Stimulated activated CD8-positive, alpha-beta memory T cell treated with anti-CD3 and anti-CD28 coated beads, Interleukin-7, amount 100 ng/mL, for 1 hour (primary cell): ENCODE data around the gene FOS.
A peak's percentile ranks its signal among the peaks of the same experiment; 100 is the strongest.
"Not testable (repeated sequence)": the region's sequence is repeated elsewhere in the genome, so short reads cannot be mapped to it uniquely, and the experiment has no call there.

Experiments used
- DNase-seq, 2 donors: peaks; one replicate each; pipeline ENCODE4 v3.0.0-alpha.2; 2020; ENCODE audit warnings: low read depth in 2 of 2

The FOS gene

DNA sequence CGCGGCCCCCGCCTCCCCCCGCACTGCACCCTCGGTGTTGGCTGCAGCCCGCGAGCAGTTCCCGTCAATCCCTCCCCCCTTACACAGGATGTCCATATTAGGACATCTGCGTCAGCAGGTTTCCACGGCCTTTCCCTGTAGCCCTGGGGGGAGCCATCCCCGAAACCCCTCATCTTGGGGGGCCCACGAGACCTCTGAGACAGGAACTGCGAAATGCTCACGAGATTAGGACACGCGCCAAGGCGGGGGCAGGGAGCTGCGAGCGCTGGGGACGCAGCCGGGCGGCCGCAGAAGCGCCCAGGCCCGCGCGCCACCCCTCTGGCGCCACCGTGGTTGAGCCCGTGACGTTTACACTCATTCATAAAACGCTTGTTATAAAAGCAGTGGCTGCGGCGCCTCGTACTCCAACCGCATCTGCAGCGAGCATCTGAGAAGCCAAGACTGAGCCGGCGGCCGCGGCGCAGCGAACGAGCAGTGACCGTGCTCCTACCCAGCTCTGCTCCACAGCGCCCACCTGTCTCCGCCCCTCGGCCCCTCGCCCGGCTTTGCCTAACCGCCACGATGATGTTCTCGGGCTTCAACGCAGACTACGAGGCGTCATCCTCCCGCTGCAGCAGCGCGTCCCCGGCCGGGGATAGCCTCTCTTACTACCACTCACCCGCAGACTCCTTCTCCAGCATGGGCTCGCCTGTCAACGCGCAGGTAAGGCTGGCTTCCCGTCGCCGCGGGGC, at the start of gene FOS:
Gene FOS, plus strand, starts transcription at position 407 of the 731 bp plus-strand sequence. Its CDS starts 155 bp downstream, at position 562.
- peak; percentile 78 to 83 for DNase-seq

DNA sequence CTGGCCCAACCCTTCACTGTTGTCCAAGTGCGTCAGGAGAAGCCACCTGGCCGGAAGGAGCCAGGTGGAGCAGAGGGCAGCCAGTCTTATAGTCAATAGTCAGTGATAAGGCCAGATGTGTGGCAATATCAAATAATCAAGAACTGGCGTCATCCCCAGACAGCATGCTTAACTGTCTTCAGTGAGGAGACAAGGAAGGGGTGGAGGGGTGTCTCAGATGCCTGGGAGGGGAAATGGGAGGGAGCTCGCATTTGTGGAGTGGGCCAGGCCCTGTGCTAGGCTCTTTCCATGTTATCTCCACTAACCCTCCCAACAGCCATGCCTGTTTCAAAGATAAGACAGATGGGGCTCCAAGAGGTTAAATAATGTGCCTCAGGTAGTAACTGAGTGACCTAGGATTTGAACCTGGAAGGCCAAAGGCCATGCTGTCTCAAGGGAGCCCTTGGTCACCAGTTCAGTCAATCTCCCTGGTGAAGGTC, 48.9 kb upstream of the FOS start:
- DNase-seq = no peak

DNA sequence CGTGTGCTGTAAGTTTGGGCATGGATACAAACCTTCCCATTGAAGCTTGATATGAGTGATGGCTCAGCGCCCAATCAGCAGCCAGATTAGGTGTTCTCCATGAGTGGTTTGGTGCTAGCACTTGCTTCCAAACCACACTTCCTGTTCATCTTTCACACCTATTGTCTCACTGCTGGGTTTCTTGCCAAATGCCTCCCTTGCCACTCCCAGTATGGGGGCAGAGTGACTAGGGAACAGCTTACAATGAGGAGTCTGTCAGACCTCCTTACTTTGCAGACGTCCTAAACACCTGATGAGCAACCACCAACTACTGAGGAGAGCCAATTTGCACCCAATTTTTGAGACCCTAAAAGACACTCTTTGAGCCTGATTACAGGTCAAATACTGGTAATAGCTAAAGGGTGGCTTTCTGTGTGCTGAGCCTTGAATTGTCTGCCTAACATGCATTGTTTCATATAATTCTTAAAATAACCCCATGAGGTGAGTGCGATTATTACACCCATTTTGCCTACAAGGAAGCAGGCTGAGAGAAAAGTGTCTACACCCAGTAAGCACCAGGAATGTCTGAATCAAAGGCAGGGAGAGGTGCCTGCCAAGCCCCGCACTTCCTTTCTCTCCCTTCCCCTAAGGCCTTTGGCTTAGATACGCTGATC, 48.4 kb upstream of the FOS start:
- DNase-seq = peak in 1 of 2 donors; percentile 27

DNA sequence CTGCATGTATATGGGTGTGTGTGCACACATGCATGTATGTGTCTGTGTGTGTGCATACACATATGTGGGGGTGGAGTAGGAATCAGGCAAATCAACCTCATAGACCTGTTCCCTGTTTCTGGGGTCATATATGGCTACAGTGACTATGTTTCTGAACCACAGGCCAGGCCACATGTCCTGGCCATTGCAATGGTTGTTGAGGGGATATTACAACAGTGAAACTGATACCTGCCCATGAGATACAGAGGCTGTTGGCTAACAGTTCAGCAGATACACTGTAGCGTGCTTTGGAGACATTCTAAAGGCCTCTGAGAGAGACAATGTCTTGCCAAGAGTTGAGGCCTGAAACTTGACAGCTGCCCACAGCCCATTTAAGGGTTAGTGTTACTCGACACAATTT, 47.3 kb upstream of the FOS start:
- no peak for DNase-seq

DNA sequence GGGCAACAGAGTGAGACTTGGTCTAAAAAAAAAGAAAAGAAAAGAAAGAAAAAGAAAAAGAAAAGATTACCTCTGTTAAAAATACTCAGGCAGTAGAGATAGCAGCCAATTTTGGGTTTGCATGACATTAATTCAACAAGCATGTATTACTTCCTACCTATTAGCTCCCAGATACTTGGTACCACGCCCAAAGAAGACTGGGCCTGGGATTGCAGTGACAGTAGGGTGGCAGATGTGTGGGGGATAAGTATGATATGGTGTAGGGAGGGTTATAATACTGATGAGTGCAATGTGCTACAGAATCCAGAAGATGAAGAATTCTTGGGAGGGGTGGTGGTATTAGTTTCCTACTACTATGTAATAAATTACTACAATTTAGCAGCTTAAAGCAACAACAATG, 46.4 kb upstream of the FOS start:
- no peak for DNase-seq

DNA sequence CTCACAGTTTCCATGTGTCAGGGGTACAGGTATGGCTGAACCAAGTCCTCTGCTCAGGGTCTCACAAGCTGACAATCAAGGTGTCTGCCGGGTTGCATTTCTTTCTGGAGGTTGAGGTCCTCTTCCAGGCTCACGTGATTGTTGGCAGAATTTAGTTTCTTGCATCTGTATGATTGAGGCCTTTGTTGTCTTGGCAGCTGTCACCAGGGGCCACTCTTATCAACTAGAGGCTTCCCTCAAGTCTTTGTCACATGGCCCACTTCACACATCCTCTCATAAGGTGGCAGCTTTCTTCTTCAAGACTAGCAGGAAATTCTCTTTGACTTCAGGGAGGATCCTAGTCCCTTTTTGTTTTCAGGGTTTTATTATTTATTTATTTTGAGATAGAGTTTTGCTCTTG, 46.0 kb upstream of the FOS start:
- peak in 1 of 2 donors; percentile 23 for DNase-seq

DNA sequence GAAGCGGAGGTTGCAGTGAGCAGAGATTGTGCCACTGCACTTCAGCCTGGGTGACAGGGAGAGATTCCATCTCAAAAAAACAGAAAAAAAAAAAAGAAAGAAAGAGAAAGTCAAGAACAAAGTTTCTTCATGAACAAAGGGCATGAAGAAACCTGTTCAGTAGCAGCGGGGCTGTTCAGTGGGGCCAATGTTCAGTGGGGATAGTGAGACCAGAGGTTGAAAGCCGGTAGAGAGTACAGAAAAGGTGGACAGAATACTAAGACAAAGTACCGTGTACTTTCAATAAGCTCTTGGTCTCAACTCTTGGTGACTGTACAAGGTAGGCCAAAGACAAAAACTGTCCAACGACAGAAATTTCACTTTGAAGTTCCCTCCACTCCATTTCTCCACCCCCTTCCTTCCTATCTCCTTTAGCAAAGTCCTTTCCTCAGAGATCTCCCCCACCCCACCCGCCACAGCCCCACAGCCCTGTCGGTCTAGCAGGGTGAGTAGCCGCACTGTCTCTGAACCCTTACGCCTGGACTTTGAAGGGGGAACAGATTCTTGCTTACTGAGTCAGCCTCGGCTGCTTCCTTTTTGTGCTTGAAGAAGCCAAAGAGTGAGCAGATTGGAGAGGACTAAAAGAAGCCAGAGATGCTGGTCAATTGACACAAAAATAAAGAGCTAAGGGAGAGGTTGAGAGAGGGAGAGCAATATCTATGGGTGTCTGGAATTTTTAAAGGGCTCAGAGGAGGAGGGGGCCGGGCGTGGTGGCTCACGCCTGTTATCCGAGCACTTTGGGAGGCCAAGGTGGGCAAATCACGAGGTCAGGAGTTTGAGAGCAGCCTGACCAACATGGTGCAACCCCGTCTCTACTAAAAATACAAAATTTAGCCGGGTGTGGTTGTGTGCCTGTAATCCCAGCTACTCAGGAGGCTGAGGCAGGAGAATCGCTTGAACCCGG, 44.2 kb upstream of the FOS start:
- no peak for DNase-seq

DNA sequence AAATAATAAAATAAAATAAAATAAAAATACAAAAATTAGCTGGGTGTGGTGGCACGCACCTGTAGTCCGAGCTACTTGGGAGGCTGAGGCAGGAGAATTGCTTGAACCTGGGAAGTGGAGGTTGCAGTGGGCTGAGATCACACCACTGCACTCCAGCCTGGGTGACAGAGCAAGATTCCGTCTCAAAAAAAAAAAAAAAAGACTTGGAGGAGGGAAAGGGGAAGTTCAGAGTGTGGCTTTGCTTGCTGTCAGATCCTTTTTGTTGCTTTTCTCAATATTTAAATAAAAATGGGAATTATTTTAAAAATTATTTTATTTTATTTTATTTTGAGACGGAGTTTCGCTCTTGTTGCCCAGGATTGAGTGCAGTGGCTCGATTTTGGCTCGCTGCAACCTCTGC, 43.4 kb upstream of the FOS start:
- not testable (repeated sequence) for DNase-seq

DNA sequence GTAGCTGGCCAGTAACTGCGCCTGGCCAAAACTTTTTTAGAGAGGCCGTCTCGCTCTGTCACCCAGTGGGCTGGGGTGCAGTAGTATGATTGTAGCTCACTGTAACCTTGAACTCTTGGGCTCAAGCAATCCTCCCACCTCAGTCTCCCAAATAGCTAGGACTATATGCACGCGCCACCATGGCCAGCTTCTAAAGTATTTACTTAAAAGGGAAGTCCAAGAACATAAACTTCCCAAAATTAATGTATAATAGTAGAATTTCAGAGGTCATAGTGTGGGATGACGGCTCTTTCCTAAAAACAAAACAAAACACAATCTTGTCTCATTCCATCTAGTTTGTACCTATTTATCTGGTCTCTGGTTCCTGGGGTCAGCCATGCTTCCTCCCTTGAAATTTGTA, 42.2 kb upstream of the FOS start:
- no peak for DNase-seq

DNA sequence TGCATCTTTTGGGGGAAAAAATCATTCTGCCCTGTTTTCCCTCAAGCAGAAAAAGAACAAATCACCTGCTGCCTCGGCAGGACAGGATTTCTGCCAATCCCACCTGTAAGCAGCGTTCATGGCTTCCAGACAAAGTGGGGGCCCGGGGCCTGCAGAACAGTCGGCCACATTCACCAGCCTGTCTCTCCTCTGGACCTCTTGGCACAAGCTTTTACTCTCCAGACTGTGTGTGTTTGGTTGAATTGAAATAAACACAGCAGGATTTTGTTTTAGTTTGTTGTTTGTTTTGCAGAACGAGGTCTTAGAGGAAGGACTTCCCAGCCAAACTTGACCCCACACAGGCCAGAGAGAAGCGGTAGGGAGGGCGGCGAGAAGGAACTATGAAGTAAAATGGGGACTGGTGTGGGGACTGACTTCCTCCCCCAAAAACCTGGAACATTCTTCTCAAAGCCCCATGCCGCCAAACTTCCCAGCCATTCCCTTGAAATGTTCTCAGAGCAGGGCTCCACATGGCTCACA, 41.7 kb upstream of the FOS start:
- DNase-seq = no peak

DNA sequence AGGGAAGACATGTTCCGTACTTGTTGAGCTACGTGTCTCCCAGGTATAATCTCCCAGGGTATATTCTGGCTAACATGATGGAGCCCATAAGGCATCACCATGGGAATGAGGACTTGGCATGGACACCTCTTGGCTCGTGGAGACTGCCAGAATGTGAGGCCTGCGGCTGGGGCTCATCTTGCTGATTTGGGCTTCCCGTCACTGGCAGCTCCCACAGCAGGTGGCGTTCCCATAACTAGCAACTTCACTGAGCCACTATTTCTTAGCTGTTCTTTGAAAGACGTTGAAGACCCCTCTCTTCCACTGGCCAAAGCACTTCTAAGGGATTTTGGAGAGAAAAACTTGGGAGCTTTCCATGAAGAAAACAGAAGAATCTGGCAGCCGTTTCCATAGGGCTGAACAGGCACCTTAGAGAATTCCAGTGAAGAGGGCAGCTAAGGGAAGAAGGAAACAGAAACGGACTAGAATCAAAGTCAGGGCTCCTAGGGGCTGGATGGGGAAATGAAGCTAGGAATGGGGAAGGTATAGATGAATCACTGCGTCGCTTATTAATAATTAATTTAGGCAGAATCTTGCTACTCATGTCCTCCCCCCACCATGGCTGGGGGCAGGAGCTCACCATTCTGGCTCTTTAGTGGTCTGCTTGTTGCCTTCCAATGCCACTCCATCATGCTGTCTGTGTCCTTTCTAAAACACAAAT, 39.7 kb upstream of the FOS start:
- DNase-seq = no peak

DNA sequence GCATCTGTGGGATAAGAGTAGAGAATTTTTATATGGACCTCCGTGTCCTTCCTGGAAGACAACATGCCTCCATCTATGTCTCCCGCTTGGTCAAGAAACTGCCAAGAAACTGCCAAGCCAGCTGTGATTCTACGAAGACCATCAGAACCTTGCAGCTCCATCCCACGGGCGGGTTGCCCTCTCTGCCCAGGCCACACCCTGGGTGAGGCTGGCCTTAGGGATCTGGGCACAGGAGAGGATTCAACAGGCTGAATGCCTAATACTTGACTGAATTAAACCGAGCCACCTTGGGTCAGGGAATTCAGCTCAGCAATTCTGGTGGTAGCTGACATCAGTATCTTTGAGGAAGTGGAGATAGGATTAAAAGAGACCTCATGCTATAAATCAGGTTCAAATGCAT, 37.8 kb upstream of the FOS start:
- no peak for DNase-seq

DNA sequence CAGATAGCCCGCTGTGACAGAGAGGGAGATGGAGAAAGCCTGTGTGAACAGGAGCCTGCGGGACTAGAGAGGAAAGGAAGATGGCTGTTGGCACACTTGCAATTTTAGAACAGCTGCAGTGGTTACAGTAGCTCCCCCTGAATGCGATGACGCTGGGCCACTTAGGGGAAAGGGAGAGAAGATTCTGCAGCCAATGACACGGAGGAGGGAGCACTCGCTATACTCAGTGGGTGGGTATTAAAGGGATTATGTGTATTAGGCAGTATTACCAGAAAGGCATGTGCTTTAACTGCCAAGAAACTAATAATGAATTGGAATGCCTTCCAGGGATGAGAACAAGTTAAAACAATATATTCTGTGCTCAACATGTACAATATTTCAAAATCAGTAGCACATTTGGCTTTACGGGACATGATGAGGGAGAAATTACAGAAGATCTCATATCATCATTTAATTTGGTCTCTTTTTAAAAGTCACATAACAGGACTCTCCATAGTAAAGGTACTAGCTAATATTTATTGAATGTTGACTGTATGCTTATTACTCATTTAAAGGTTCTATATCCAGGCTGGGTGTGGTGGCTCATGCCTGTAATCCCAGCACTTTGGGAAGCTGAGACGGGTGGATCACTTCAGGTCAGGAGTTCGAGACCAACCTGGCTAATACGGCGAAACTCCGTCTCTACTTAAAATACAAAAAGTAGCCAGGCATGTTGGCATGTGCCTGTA, 35.9 kb upstream of the FOS start:
- DNase-seq = no peak

DNA sequence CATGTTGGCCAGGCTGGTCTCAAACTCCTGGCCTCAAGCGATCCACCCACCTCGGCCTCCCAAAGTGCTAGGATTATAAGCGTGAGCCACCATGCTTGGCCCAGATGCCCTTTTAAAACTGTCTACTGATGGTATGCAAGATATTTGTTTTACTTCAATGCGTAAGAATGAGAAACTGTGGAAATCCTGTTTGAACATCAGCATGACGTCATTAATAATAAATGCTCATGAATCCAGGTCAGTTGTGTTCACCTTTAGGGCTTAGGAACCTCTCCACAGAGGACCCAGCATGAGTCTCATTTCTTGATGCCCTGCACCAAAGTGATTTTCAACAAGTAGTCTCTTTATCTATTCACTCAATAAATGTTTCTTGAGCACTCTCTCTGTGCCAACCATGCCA, 34.5 kb upstream of the FOS start:
- DNase-seq = no peak

DNA sequence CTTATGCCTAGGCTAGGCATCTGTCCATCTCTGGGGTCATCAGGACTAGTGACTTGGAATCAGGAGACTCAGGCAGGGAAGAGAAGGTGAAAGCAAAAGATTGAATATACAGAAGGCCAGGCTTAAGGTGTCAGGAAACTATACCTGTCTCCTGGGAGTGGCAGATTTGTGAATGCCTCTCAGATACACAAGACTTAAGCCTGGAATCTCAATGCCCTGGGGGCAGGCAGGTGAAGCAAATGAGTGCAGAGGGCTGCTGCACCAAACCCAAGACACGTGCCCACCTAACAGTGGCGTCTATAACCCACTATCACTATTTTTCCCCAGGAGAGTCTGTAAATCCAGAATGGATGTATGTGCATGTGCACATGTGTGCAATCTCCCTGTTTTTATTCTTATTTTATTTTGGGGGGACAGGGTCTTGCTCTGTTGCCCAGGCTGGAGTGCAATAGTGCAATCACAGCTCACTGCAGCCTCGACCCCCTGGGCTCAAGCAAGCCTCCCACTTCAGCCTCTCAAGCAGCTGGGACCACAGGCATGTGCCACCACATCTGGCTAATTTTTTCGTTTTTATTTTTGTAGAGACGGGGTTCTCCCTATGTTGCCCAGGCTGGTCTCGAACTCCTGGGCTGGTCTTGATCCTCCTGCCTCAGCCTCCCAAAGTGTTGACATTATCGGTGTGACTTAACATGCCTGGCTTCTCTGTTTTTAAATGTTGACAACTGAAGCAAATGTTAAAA, 31.9 kb upstream of the FOS start:
- DNase-seq = no peak

DNA sequence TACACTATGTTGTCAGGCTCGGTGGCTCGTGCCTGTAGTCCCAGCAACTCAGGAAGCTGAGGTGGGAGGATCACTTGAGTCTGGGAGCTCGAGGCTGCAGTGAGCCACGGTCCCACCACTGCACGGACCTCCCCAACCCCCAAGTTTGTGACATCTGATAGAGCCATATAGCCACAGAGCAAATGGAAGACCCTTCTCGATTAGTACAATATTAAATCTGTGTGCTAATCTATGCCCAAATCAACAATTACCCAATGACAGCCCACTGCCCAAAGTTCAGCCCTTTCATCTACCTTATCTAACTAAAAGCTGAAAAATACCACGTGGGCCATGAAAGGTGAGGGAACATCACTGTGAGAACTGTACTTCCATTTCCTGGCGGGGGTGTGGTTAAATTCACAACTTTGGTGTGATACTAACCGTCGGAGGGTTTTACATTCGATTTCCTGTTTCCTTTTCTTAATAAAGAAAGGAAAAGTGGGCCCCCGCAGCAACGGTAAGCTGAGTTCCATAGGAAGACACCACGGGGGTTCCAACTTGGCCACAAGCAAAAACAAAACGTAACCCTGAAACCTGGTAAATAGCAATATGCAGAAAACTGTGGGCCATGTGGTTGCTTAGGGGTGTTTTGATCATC, 31.2 kb upstream of the FOS start:
- DNase-seq = peak; percentile 19 to 27

DNA sequence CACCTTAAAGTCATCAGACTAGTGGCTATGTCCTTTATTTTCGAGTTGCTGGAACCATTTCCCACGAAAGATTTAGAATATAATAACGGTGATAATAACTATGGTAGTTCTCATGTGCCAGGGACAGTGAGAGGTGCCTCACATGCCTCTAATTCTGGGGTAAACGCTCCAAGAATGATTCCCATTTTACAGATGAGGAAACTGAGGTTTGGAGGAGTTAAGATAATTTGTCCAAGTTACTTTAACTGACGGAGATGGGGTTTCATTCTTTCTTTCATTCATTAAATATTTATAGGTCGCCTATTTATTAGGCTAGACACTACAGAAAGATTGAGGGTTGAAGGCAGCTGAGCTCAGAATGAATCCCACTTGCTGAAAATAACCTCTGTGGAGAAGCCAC, 30.7 kb upstream of the FOS start:
- no peak for DNase-seq

DNA sequence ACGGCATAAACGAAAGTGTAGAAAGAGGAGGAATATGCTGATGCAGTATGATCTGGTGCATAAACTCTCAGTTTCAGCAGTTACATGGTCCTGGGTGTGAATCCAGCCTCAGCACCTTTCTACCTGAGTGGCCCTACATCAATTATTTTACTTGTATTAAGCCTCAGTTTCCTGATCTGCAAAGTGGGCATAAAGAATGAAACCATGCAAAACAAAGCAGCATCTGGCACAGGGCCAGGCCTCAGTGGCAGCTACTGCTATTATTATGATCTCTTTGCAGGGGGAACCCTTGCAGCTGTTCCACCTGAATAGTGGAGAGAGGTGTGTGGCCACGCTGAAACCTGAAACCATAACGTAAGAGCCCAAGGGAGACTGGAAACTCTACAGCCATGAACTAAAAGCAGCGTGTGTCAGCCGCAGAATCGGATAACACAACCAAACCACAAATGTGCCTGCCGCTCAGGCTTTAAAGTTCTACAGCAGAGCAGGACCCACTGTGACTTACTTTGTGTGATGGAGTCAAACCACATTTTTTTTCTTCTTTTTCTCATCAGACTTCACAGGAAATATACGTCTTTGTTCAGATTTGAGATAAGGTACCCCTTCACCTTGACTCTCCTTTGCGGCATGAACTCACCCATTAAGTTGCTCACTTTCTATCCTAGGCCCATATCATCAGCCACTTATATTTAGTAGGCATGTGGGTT, 29.2 kb upstream of the FOS start:
- DNase-seq = peak; percentile 57 to 64

DNA sequence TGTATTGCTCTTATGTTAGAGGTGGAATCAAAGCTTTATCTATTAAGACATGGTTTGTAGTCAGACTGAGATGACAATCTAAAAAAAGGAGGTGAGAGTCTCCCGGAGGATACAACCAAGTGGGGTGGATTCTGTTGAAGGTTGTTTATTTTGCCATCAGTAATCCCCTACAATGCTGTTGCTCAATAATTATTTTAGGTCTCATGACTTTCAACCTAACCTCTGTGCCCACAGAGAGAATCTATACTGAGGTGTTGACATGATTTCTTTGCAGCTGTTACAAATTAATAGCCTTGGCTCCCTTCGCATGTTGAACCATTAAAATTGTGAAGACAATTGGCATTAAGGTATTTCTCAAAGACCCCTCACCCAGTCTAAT, 28.7 kb upstream of the FOS start:
- no peak for DNase-seq
